GM12878 (cell line): ENCODE data around the gene MTHFD1L. TPM values are rescaled to one million over a fixed set of nuclear protein-coding genes. Genes with fewer than 3 reads are reported as not detected.
A peak's percentile ranks its signal among the peaks of the same experiment; 100 is the strongest.

Experiments
- CBX3 ChIP-seq: fragments of 200-600 bp; sonication (generic); IDR thresholded peaks from 2 replicates; pipeline ENCODE4 v1.6.1; 2016; ENCODE audit warnings: low read depth, borderline replicate concordance
- ETV6 ChIP-seq, 2 experiments: fragments of 450-650 bp in 1 of 2; IDR thresholded peaks in 1 of 2; conservative IDR thresholded peaks in 1 of 2; 2 replicates each; pipeline ENCODE4 v1.6.1; 2014; ENCODE audit warnings: antibody characterized with exemption in 1 of 2, borderline replicate concordance in 1 of 2, low read depth in 1 of 2, mild to moderate bottlenecking in 1 of 2, moderate library complexity in 1 of 2
- HCFC1 ChIP-seq: fragments of 150-350 bp; IDR thresholded peaks from 2 replicates; pipeline ENCODE4 v1.6.1; 2014; ENCODE audit warnings: low read length
- LARP7 ChIP-seq: fragments of 450-650 bp; IDR thresholded peaks from 2 replicates; pipeline ENCODE4 v1.6.1; 2017; ENCODE audit warnings: mild to moderate bottlenecking
- MEF2A ChIP-seq: IDR thresholded peaks from 2 replicates; pipeline ENCODE4 v1.6.1; 2011; ENCODE audit warnings: low read depth, mild to moderate bottlenecking, low read length, moderate library complexity; ENCODE audit not compliant: insufficient read depth
- NFYA ChIP-seq: IDR thresholded peaks from 2 replicates; pipeline ENCODE4 v1.6.1; 2011; ENCODE audit warnings: low read depth, mild to moderate bottlenecking, low read length, improper control_type of control experiment, borderline replicate concordance
- POLR2AphosphoS2 ChIP-seq: IDR thresholded peaks from 2 replicates; pipeline ENCODE4 v1.6.1; 2011; ENCODE audit warnings: low read depth, mild to moderate bottlenecking, low read length, improper control_type of control experiment, moderate library complexity
- POU2F2 ChIP-seq: IDR thresholded peaks from 3 replicates; pipeline ENCODE4 v1.6.1; 2011; ENCODE audit warnings: low read depth, mild to moderate bottlenecking, low read length, borderline replicate concordance
- RBBP5 ChIP-seq: fragments of 200-600 bp; sonication (generic); conservative IDR thresholded peaks from 2 replicates; pipeline ENCODE4 v1.6.1; 2016
- SIX5 ChIP-seq: IDR thresholded peaks from 2 replicates; pipeline ENCODE4 v1.6.1; 2011; ENCODE audit warnings: mild to moderate bottlenecking, low read depth, low read length, moderate library complexity; ENCODE audit not compliant: severe bottlenecking
- SP1 ChIP-seq: IDR thresholded peaks from one replicate; pipeline ENCODE4 v1.6.1; 2011; ENCODE audit warnings: low read depth, low read length
- SREBF2 ChIP-seq: IDR thresholded peaks from 2 replicates; pipeline ENCODE4 v1.6.1; 2012; ENCODE audit warnings: mild to moderate bottlenecking, low read length
- TAF1 ChIP-seq: IDR thresholded peaks from 2 replicates; pipeline ENCODE4 v1.6.1; 2011; ENCODE audit warnings: mild to moderate bottlenecking, low read depth, low read length, borderline replicate concordance
- TBL1XR1 ChIP-seq: IDR thresholded peaks from 2 replicates; pipeline ENCODE4 v1.6.1; 2012; ENCODE audit warnings: low read depth, low read length, improper control_type of control experiment
- polyA plus RNA-seq, 11 experiments: library from polyadenylated mRNA; depleted of rRNA in 4 of 11; unstranded in 6 of 11; stranded (reverse) in 5 of 11; fragments of >200 nt; fragmentation: Nextera tagmentation in 4 of 11; fragmentation: Illumina TruSeq in 1 of 11; extraction: Ambion mirVana in 4 of 11; extraction: Trizol in 1 of 11; gene quantifications; 1 replicate in 1 of 11; 2 replicates in 10 of 11; pipeline versions ENCODE4 v1.2.1 to v1.2.3, GENCODE V29; 2011 to 2016; ENCODE audit warnings: inconsistent platforms in 2 of 11, missing spikeins in 2 of 11, low read depth in 1 of 11
- total RNA-seq, 4 experiments: library from RNA; depleted of rRNA in 3 of 4; stranded (reverse); fragments of >200 nt in 3 of 4; fragmentation: Illumina TruSeq in 1 of 4; extraction: Trizol in 1 of 4; gene quantifications; 2 replicates each; pipeline versions ENCODE4 v1.2.1 to v1.2.3, GENCODE V29; 2013 to 2021
- TF ChIP-seq, protein P1 (sequence below): fragments of 450-650 bp; formaldehyde crosslinking; IDR thresholded peaks from 2 replicates; pipeline ENCODE4 v1.4.0; 2020; ENCODE audit warnings: mild to moderate bottlenecking, moderate library complexity
- TF ChIP-seq, protein P2 (sequence below): IDR thresholded peaks from 2 replicates; pipeline ENCODE4 v1.6.1; 2012; ENCODE audit warnings: improper control_type of control experiment, low read depth, low read length; ENCODE audit not compliant: insufficient replicate concordance
- TF ChIP-seq, protein P3 (sequence below): IDR thresholded peaks from 2 replicates; pipeline ENCODE4 v1.6.1; 2011; ENCODE audit warnings: mild to moderate bottlenecking, low read depth, low read length, moderate library complexity; ENCODE audit not compliant: insufficient replicate concordance
- TF ChIP-seq, protein P4 (sequence below): fragments of 150-350 bp; IDR thresholded peaks from 2 replicates; pipeline ENCODE4 v1.6.1; 2014; ENCODE audit warnings: mild to moderate bottlenecking, low read depth, low read length

The MTHFD1L gene
- total and polyA plus RNA-seq, 10 of the 15 experiments (the other 5 are each of a cell fraction or from before 2014, with no cell fraction given), result 11.7 to 75.5 (median 28.8) TPM

DNA sequence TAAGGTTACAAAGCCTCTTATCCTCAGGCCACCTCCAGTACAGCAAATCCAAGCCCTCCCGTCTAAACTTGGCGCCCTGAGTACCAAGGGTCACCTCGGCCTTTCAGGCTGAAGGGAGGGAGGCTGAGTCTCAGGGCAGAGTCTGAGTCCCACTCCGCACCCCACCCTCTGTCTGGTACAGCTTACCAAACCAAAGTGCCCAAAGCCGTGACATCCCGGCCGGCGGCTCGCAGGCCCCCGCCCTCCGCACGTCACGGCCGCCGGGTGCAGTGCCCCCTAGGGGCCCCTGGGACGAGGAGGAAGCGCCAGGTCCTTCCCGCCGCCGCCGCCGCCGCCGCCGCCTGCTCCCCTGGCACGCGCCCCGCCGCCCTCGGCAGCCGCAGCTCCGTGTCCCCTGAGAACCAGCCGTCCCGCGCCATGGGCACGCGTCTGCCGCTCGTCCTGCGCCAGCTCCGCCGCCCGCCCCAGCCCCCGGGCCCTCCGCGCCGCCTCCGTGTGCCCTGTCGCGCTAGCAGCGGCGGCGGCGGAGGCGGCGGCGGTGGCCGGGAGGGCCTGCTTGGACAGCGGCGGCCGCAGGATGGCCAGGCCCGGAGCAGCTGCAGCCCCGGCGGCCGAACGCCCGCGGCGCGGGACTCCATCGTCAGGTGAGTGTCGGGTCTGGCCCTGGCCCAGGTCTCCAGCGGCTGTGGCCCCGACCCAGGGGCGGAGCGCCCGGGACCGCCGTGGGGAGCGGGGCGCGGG lies at the start of gene MTHFD1L (continued):
- TF ChIP-seq, protein P1, sequence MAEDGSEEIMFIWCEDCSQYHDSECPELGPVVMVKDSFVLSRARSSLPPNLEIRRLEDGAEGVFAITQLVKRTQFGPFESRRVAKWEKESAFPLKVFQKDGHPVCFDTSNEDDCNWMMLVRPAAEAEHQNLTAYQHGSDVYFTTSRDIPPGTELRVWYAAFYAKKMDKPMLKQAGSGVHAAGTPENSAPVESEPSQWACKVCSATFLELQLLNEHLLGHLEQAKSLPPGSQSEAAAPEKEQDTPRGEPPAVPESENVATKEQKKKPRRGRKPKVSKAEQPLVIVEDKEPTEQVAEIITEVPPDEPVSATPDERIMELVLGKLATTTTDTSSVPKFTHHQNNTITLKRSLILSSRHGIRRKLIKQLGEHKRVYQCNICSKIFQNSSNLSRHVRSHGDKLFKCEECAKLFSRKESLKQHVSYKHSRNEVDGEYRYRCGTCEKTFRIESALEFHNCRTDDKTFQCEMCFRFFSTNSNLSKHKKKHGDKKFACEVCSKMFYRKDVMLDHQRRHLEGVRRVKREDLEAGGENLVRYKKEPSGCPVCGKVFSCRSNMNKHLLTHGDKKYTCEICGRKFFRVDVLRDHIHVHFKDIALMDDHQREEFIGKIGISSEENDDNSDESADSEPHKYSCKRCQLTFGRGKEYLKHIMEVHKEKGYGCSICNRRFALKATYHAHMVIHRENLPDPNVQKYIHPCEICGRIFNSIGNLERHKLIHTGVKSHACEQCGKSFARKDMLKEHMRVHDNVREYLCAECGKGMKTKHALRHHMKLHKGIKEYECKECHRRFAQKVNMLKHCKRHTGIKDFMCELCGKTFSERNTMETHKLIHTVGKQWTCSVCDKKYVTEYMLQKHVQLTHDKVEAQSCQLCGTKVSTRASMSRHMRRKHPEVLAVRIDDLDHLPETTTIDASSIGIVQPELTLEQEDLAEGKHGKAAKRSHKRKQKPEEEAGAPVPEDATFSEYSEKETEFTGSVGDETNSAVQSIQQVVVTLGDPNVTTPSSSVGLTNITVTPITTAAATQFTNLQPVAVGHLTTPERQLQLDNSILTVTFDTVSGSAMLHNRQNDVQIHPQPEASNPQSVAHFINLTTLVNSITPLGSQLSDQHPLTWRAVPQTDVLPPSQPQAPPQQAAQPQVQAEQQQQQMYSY (CRISPR knock-in tag), result no peak
- TF ChIP-seq CBX3 (no peak), MEF2A (no peak), POLR2AphosphoS2 (no peak), SIX5 (no peak), SP1 (no peak), LARP7 (peak; percentile 56; the same call in 1 of the 2 replicates), NFYA (no peak), RBBP5 (no peak), POU2F2 (peak; percentile 59; the same call in 2 of the 3 replicates), TAF1 (peak; percentile 62; the same call in 1 of the 2 replicates), ETV6 (conservative IDR thresholded peaks at IDR 0.05 in 1 of 2, IDR thresholded peaks at IDR 0.05 in 1 of 2; ENCODE audit: borderline replicate concordance in 1 of 2, low read depth in 1 of 2) (no peak), SREBF2 (no peak), HCFC1 (no peak), TBL1XR1 (no peak)
- TF ChIP-seq, protein P2, sequence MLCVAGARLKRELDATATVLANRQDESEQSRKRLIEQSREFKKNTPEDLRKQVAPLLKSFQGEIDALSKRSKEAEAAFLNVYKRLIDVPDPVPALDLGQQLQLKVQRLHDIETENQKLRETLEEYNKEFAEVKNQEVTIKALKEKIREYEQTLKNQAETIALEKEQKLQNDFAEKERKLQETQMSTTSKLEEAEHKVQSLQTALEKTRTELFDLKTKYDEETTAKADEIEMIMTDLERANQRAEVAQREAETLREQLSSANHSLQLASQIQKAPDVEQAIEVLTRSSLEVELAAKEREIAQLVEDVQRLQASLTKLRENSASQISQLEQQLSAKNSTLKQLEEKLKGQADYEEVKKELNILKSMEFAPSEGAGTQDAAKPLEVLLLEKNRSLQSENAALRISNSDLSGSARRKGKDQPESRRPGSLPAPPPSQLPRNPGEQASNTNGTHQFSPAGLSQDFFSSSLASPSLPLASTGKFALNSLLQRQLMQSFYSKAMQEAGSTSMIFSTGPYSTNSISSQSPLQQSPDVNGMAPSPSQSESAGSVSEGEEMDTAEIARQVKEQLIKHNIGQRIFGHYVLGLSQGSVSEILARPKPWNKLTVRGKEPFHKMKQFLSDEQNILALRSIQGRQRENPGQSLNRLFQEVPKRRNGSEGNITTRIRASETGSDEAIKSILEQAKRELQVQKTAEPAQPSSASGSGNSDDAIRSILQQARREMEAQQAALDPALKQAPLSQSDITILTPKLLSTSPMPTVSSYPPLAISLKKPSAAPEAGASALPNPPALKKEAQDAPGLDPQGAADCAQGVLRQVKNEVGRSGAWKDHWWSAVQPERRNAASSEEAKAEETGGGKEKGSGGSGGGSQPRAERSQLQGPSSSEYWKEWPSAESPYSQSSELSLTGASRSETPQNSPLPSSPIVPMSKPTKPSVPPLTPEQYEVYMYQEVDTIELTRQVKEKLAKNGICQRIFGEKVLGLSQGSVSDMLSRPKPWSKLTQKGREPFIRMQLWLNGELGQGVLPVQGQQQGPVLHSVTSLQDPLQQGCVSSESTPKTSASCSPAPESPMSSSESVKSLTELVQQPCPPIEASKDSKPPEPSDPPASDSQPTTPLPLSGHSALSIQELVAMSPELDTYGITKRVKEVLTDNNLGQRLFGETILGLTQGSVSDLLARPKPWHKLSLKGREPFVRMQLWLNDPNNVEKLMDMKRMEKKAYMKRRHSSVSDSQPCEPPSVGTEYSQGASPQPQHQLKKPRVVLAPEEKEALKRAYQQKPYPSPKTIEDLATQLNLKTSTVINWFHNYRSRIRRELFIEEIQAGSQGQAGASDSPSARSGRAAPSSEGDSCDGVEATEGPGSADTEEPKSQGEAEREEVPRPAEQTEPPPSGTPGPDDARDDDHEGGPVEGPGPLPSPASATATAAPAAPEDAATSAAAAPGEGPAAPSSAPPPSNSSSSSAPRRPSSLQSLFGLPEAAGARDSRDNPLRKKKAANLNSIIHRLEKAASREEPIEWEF, result no peak
- TF ChIP-seq, protein P3, sequence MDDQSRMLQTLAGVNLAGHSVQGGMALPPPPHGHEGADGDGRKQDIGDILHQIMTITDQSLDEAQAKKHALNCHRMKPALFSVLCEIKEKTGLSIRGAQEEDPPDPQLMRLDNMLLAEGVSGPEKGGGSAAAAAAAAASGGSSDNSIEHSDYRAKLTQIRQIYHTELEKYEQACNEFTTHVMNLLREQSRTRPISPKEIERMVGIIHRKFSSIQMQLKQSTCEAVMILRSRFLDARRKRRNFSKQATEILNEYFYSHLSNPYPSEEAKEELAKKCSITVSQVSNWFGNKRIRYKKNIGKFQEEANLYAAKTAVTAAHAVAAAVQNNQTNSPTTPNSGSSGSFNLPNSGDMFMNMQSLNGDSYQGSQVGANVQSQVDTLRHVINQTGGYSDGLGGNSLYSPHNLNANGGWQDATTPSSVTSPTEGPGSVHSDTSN, result no peak
- TF ChIP-seq, protein P4, sequence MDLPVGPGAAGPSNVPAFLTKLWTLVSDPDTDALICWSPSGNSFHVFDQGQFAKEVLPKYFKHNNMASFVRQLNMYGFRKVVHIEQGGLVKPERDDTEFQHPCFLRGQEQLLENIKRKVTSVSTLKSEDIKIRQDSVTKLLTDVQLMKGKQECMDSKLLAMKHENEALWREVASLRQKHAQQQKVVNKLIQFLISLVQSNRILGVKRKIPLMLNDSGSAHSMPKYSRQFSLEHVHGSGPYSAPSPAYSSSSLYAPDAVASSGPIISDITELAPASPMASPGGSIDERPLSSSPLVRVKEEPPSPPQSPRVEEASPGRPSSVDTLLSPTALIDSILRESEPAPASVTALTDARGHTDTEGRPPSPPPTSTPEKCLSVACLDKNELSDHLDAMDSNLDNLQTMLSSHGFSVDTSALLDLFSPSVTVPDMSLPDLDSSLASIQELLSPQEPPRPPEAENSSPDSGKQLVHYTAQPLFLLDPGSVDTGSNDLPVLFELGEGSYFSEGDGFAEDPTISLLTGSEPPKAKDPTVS, result no peak
